ENCODE results near the gene HAPLN2. TPM values are rescaled to one million over a fixed set of nuclear protein-coding genes. Genes with fewer than 3 reads are reported as not detected.

The HAPLN2 gene
- total RNA-seq (not detected), polyA plus RNA-seq (not detected)

- H3K9me3 Mint-ChIP-seq = peaks cover 0 to 2% (median 0%) of the 10 kb centered on the region in 8 donors
- H3K4me3 Mint-ChIP-seq = no peak within 1 kb of the TSS
- Histone ChIP-seq H3K4me1 (ENCODE audit: insufficient read depth, low read length) (peaks cover 4% of the 10 kb centered on the region), H3K9me3 (ENCODE audit: control insufficient read depth in 1 of 2, low read length in 2 of 2) (no peaks in the 10 kb centered on the region), H3K27me3 (ENCODE audit: insufficient read depth, low read length) (peaks cover 23% of the 10 kb centered on the region), H3K36me3 (ENCODE audit: insufficient read depth, low read length) (no peaks in the 10 kb centered on the region), H3K27ac (ENCODE audit: low read depth, low read length) (no peak within 1 kb of the TSS), H3K4me3 (ENCODE audit: low read length in 2 of 2) (no peak within 1 kb of the TSS)
- H3K36me3 Mint-ChIP-seq = no peaks in the 10 kb centered on the region
- peaks cover 0 to 7% (median 2%) of the 10 kb centered on the region in 4 donors for H3K4me1 Mint-ChIP-seq
- CTCF ChIA-PET (ENCODE audit: partially characterized antibody) = interaction anchor here (1.4 to 1.6 kb wide), 3 partner anchors 11 to 87 kb away, joined by 3 to 5 read pairs (median 3); partner anchors contain the start of gene CRABP2
- DNase-seq = no peak
- POLR2A ChIA-PET (ENCODE audit: partially characterized antibody) = interaction anchor here (0.5 kb wide), 1 partner anchor 224 kb away, joined by 3 read pairs; no protein-coding TSS in a partner anchor
- H3K27ac Mint-ChIP-seq = no peak within 1 kb of the TSS
- H3K27me3 Mint-ChIP-seq = peaks cover 29 to 52% of the 10 kb centered on the region in 2 donors
- intact Hi-C loops (cut with micrococcal nuclease) = no loop called here
Measured at GRCh38 chr1:156618853-156619581, at the start of gene HAPLN2. Gene HAPLN2 (plus strand): TSS chr1:156619415. CDS start chr1:156623491, 4,076 bp downstream.

GRCh38 chr1:156571261-156571852, 47.9 kb upstream of the HAPLN2 start:
- peak overlapping the region in 4 of 8 donors; percentile 63 to 86 (median 82) for H3K4me3 Mint-ChIP-seq
- H3K4me1 ChIP-seq (ENCODE audit: insufficient read depth, low read length) = peaks cover 11% of the 10 kb centered on the region
- DNase-seq = no peak
- peaks cover 9% of the 10 kb centered on the region for H3K27me3 ChIP-seq (ENCODE audit: insufficient read depth, low read length)
- intact Hi-C loops (cut with micrococcal nuclease) = no loop called here
- H3K36me3 Mint-ChIP-seq = no peaks in the 10 kb centered on the region
- no peak overlapping the region for H3K27ac ChIP-seq (ENCODE audit: low read depth, low read length)
- H3K9me3 Mint-ChIP-seq = peaks cover 0 to 3% (median 0%) of the 10 kb centered on the region in 8 donors
- peaks cover 3 to 14% (median 11%) of the 10 kb centered on the region in 4 donors for H3K4me1 Mint-ChIP-seq
- POLR2A ChIA-PET (ENCODE audit: partially characterized antibody) = interaction anchor here (1.1 to 1.9 kb wide), 3 partner anchors 20 to 81 kb away, joined by 3 to 10 read pairs (median 3); partner anchors contain the start of genes MEF2D and NAXE
- H3K4me3 ChIP-seq (ENCODE audit: low read length in 2 of 2) = no peak overlapping the region
- H3K9me3 ChIP-seq (ENCODE audit: control insufficient read depth in 1 of 2, low read length in 2 of 2) = no peaks in the 10 kb centered on the region
- CTCF ChIA-PET (ENCODE audit: partially characterized antibody) = interaction anchor here (1.1 to 2.2 kb wide), 8 partner anchors 10 to 186 kb away, joined by 3 to 8 read pairs (median 4); partner anchors contain the start of gene GPATCH4
- H3K27me3 Mint-ChIP-seq = peaks cover 27 to 38% of the 10 kb centered on the region in 2 donors
- H3K36me3 ChIP-seq (ENCODE audit: insufficient read depth, low read length) = no peaks in the 10 kb centered on the region
- H3K27ac Mint-ChIP-seq = no peak overlapping the region

- intact Hi-C loops (cut with micrococcal nuclease) = loop anchor here (1.0 kb wide), 1 partner anchor 67 kb away; no protein-coding TSS in a partner anchor
- H3K27ac ChIP-seq (ENCODE audit: low read depth, low read length) = no peak within 1 kb of the TSS
- POLR2A ChIA-PET (ENCODE audit: partially characterized antibody) = interaction anchor here (1.1 to 1.9 kb wide), 3 partner anchors 67 to 81 kb away, joined by 3 to 10 read pairs (median 5); partner anchors contain the start of gene MEF2D
- Mint-ChIP-seq H3K4me1 (peaks cover 3 to 14% (median 11%) of the 10 kb centered on the region in 4 donors), H3K9me3 (peaks cover 0 to 3% (median 0%) of the 10 kb centered on the region in 8 donors), H3K27me3 (peaks cover 27 to 38% of the 10 kb centered on the region in 2 donors), H3K36me3 (no peaks in the 10 kb centered on the region), H3K27ac (peak within 1 kb of the TSS in 5 of 7 donors; percentile 4 to 85 (median 43)), H3K4me3 (peak within 1 kb of the TSS; percentile 76 to 91 (median 84))
- no peaks in the 10 kb centered on the region for H3K36me3 ChIP-seq (ENCODE audit: insufficient read depth, low read length)
- no peaks in the 10 kb centered on the region for H3K9me3 ChIP-seq (ENCODE audit: control insufficient read depth in 1 of 2, low read length in 2 of 2)
- peaks cover 11% of the 10 kb centered on the region for H3K4me1 ChIP-seq (ENCODE audit: insufficient read depth, low read length)
- H3K4me3 ChIP-seq (ENCODE audit: low read length in 2 of 2) = peak within 1 kb of the TSS in 1 of 2 donors; percentile 13
- H3K27me3 ChIP-seq (ENCODE audit: insufficient read depth, low read length) = peaks cover 9% of the 10 kb centered on the region
- DNase-seq = peak; percentile 61 to 81 (median 70)
- CTCF ChIA-PET (ENCODE audit: partially characterized antibody) = interaction anchor here (1.0 to 2.2 kb wide), 5 partner anchors 9 to 91 kb away, joined by 3 to 8 read pairs (median 5); no protein-coding TSS in a partner anchor
Measured at GRCh38 chr1:156571919-156572662, 47.1 kb upstream of the HAPLN2 start, which contains the start of gene IQGAP3. Gene IQGAP3 (minus strand): TSS chr1:156572565. CDS start chr1:156572529, 36 bp downstream.

- no peaks in the 10 kb centered on the region for H3K36me3 Mint-ChIP-seq
- H3K9me3 Mint-ChIP-seq = peaks cover 0 to 3% (median 0%) of the 10 kb centered on the region in 8 donors
- H3K27ac Mint-ChIP-seq = peak overlapping the region in 5 of 7 donors; percentile 4 to 80 (median 43)
- Histone ChIP-seq H3K4me1 (ENCODE audit: insufficient read depth, low read length) (peaks cover 11% of the 10 kb centered on the region), H3K9me3 (ENCODE audit: control insufficient read depth in 1 of 2, low read length in 2 of 2) (no peaks in the 10 kb centered on the region), H3K27me3 (ENCODE audit: insufficient read depth, low read length) (peaks cover 9% of the 10 kb centered on the region), H3K4me3 (ENCODE audit: low read length in 2 of 2) (peak overlapping the region in 1 of 2 donors; percentile 13), H3K36me3 (ENCODE audit: insufficient read depth, low read length) (no peaks in the 10 kb centered on the region), H3K27ac (ENCODE audit: low read depth, low read length) (no peak overlapping the region)
- peaks cover 3 to 14% (median 11%) of the 10 kb centered on the region in 4 donors for H3K4me1 Mint-ChIP-seq
- intact Hi-C loops (cut with micrococcal nuclease) = loop anchor here (1.0 kb wide), 1 partner anchor 67 kb away; no protein-coding TSS in a partner anchor
- peak overlapping the region; percentile 76 to 91 (median 84) for H3K4me3 Mint-ChIP-seq
- no peak for DNase-seq
- ChIA-PET CTCF (ENCODE audit: partially characterized antibody) (interaction anchor here (0.7 to 2.2 kb wide), 3 partner anchors 8 to 92 kb away, joined by 3 to 8 read pairs (median 3); no protein-coding TSS in a partner anchor), POLR2A (ENCODE audit: partially characterized antibody) (interaction anchor here (1.4 to 1.9 kb wide), 2 partner anchors 68 to 71 kb away, joined by 5 to 10 read pairs; partner anchors contain the start of gene MEF2D)
- peaks cover 27 to 38% of the 10 kb centered on the region in 2 donors for H3K27me3 Mint-ChIP-seq
Measured at GRCh38 chr1:156572663-156573018, 46.6 kb upstream of the HAPLN2 start.

- H3K4me3 Mint-ChIP-seq = no peak overlapping the region
- Histone ChIP-seq H3K9me3 (ENCODE audit: control insufficient read depth in 1 of 2, low read length in 2 of 2) (no peaks in the 10 kb centered on the region), H3K27ac (ENCODE audit: low read depth, low read length) (no peak overlapping the region), H3K4me3 (ENCODE audit: low read length in 2 of 2) (no peak overlapping the region), H3K4me1 (ENCODE audit: insufficient read depth, low read length) (peaks cover 11% of the 10 kb centered on the region), H3K36me3 (ENCODE audit: insufficient read depth, low read length) (no peaks in the 10 kb centered on the region), H3K27me3 (ENCODE audit: insufficient read depth, low read length) (peaks cover 9% of the 10 kb centered on the region)
- H3K9me3 Mint-ChIP-seq = peaks cover 0 to 3% (median 0%) of the 10 kb centered on the region in 8 donors
- intact Hi-C loops (cut with micrococcal nuclease) = no loop called here
- H3K36me3 Mint-ChIP-seq = no peaks in the 10 kb centered on the region
- peaks cover 3 to 14% (median 11%) of the 10 kb centered on the region in 4 donors for H3K4me1 Mint-ChIP-seq
- ChIA-PET CTCF (ENCODE audit: partially characterized antibody) (interaction anchor here (0.8 to 2.2 kb wide), 2 partner anchors 34 to 93 kb away, joined by 3 to 7 read pairs; no protein-coding TSS in a partner anchor), POLR2A (ENCODE audit: partially characterized antibody) (interaction anchor here (1.2 kb wide), 1 partner anchor 69 kb away, joined by 3 read pairs; no protein-coding TSS in a partner anchor)
- no peak for DNase-seq
- no peak overlapping the region for H3K27ac Mint-ChIP-seq
- peaks cover 27 to 40% of the 10 kb centered on the region in 2 donors for H3K27me3 Mint-ChIP-seq
Measured at GRCh38 chr1:156574039-156574633, 45.1 kb upstream of the HAPLN2 start.

GRCh38 chr1:156577550-156577949, 41.7 kb upstream of the HAPLN2 start:
- Mint-ChIP-seq H3K9me3 (no peaks in the 10 kb centered on the region), H3K27ac (no peak overlapping the region), H3K36me3 (no peaks in the 10 kb centered on the region), H3K4me1 (peaks cover 0 to 5% (median 3%) of the 10 kb centered on the region in 4 donors), H3K27me3 (peaks cover 12 to 20% of the 10 kb centered on the region in 2 donors), H3K4me3 (no peak overlapping the region)
- DNase-seq = no peak
- no peaks in the 10 kb centered on the region for H3K9me3 ChIP-seq (ENCODE audit: control insufficient read depth in 1 of 2, low read length in 2 of 2)
- H3K27ac ChIP-seq (ENCODE audit: low read depth, low read length) = no peak overlapping the region
- peaks cover 2% of the 10 kb centered on the region for H3K4me1 ChIP-seq (ENCODE audit: insufficient read depth, low read length)
- POLR2A ChIA-PET (ENCODE audit: partially characterized antibody) = no interaction called here
- CTCF ChIA-PET (ENCODE audit: partially characterized antibody) = interaction anchor here (0.9 to 2.3 kb wide), 2 partner anchors 31 to 76 kb away, joined by 3 to 7 read pairs; no protein-coding TSS in a partner anchor
- peaks cover 3% of the 10 kb centered on the region for H3K27me3 ChIP-seq (ENCODE audit: insufficient read depth, low read length)
- intact Hi-C loops (cut with micrococcal nuclease) = no loop called here
- H3K36me3 ChIP-seq (ENCODE audit: insufficient read depth, low read length) = no peaks in the 10 kb centered on the region
- no peak overlapping the region for H3K4me3 ChIP-seq (ENCODE audit: low read length in 2 of 2)

Measured in CD4-positive, alpha-beta memory T cell (primary cell).